Endothelial cell of umbilical vein (primary cell): ENCODE measurements around the gene VANGL2. TPM values are rescaled to one million over a fixed set of nuclear protein-coding genes. Genes with fewer than 3 reads are reported as not detected.

Experiments
- BruUV-seq: library from RNA; stranded (reverse); fragments of 400-500 nt; replicated peaks from 2 replicates; lab custom pipeline; 2021; lab: Mats Ljungman, UMichigan
- CTCF ChIA-PET: fragments of 300-600, 350-600 bp; sonication (Branson Sonifier 250); formaldehyde crosslinking; loops from one replicate; lab custom pipeline; 2021; ENCODE audit warnings: antibody characterized with exemption, inconsistent platforms; lab: Charles Lee
- POLR2A ChIA-PET: fragments of 300-600, 350-600 bp; sonication (Branson Sonifier 250); formaldehyde crosslinking; loops from one replicate; lab custom pipeline; 2021; ENCODE audit warnings: antibody characterized with exemption, inconsistent platforms; lab: Charles Lee
- DNase-seq: peaks from one replicate; pipeline ENCODE4 v3.0.0-alpha.2; 2011; ENCODE audit warnings: low read depth, low spot score
- FAIRE-seq: peaks from 2 replicates; lab custom pipeline; 2011; peaks lifted over from hg19 to GRCh38; lab: Jason Lieb, UNC
- H2AFZ ChIP-seq: 2 replicates; pipeline ENCODE4 v1.6.0; 2012; ENCODE audit warnings: low read depth, low read length, control low read depth, inconsistent platforms
- H3K27ac ChIP-seq: 2 replicates; pipeline ENCODE4 v1.5.1; 2011; ENCODE audit warnings: low read depth, mild to moderate bottlenecking, control low read depth, low read length, moderate library complexity; ENCODE audit not compliant: insufficient read depth
- H3K27me3 ChIP-seq, 2 experiments: 2 replicates each; pipeline versions ENCODE4 v1.6.0 to v1.6.1; 2011; ENCODE audit warnings: low read length in 2 of 2, mixed read lengths in 1 of 2; ENCODE audit not compliant: control insufficient read depth in 2 of 2, insufficient read depth in 2 of 2
- H3K36me3 ChIP-seq, 2 experiments: 2 replicates in 1 of 2; 3 replicates in 1 of 2; pipeline ENCODE4 v1.5.1; 2011; ENCODE audit warnings: low read length in 2 of 2, mild to moderate bottlenecking in 1 of 2, moderate library complexity in 1 of 2; ENCODE audit not compliant: control insufficient read depth in 2 of 2, insufficient read depth in 2 of 2; ENCODE audit errors: extremely low read depth in 1 of 2
- H3K4me1 ChIP-seq: 3 replicates; pipeline ENCODE4 v1.5.1; 2011; ENCODE audit warnings: mild to moderate bottlenecking, low read length; ENCODE audit not compliant: control insufficient read depth, insufficient read depth; ENCODE audit errors: extremely low read depth
- H3K4me2 ChIP-seq: 2 replicates; pipeline ENCODE4 v1.6.1; 2011; ENCODE audit warnings: low read length, control low read depth, mixed read lengths; ENCODE audit not compliant: insufficient read depth
- H3K4me3 ChIP-seq, 3 experiments: fragments of 200-600 bp in 1 of 3; sonication (generic), shearing (Covaris generic) in 1 of 3; replicated peaks in 1 of 3; 2 replicates each; pipeline ENCODE4 v1.5.1; 2011 to 2016; ENCODE audit warnings: control low read depth in 3 of 3, low read length in 3 of 3, mild to moderate bottlenecking in 2 of 3, inconsistent platforms in 1 of 3, low read depth in 1 of 3, moderate library complexity in 1 of 3; ENCODE audit not compliant: insufficient read depth in 1 of 3
- H3K79me2 ChIP-seq: 2 replicates; pipeline ENCODE4 v1.6.0; 2012; ENCODE audit warnings: low read length, inconsistent platforms; ENCODE audit not compliant: control insufficient read depth, insufficient read depth
- H3K9ac ChIP-seq: replicated peaks from 2 replicates; pipeline ENCODE3; 2011; ENCODE audit warnings: low read length, control low read depth; ENCODE audit not compliant: insufficient read depth; ENCODE audit errors: extremely low read depth
- H3K9me1 ChIP-seq: replicated peaks from 3 replicates; pipeline ENCODE4 v1.6.0; 2011; ENCODE audit warnings: mild to moderate bottlenecking, low read length; ENCODE audit not compliant: control insufficient read depth, insufficient read depth; ENCODE audit errors: extremely low read depth
- H3K9me3 ChIP-seq: replicated peaks from 2 replicates; pipeline ENCODE4 v1.5.1; 2012; ENCODE audit warnings: low read length, inconsistent platforms; ENCODE audit not compliant: control insufficient read depth, insufficient read depth
- H4K20me1 ChIP-seq: replicated peaks from 2 replicates; pipeline ENCODE3; 2011; ENCODE audit warnings: mild to moderate bottlenecking, low read length; ENCODE audit not compliant: control insufficient read depth, insufficient read depth; ENCODE audit errors: extremely low read depth
- EZH2 ChIP-seq: IDR thresholded peaks from 2 replicates; pipeline ENCODE4 v1.6.1; 2012; ENCODE audit warnings: borderline replicate concordance, low read depth, mild to moderate bottlenecking, moderate library complexity, low read length, inconsistent platforms; ENCODE audit not compliant: severe bottlenecking
- FOS ChIP-seq: IDR thresholded peaks from 2 replicates; pipeline ENCODE4 v1.6.1; 2011; ENCODE audit warnings: mild to moderate bottlenecking, low read length, moderate library complexity, borderline replicate concordance; ENCODE audit not compliant: insufficient read depth
- GATA2 ChIP-seq: IDR thresholded peaks from 2 replicates; pipeline ENCODE4 v1.7.0; 2011; ENCODE audit warnings: low read depth, mild to moderate bottlenecking, moderate library complexity, mixed read lengths, low read length; ENCODE audit not compliant: insufficient read length, insufficient read depth
- JUN ChIP-seq: IDR thresholded peaks from 2 replicates; pipeline ENCODE4 v1.6.1; 2011; ENCODE audit warnings: borderline replicate concordance, low read depth; ENCODE audit not compliant: insufficient read length, insufficient read depth
- MYC ChIP-seq: IDR thresholded peaks from one replicate; pipeline ENCODE4 v1.6.1; 2011; ENCODE audit warnings: mild to moderate bottlenecking, low read depth, low read length
- POLR2A ChIP-seq: IDR thresholded peaks from 2 replicates; pipeline ENCODE4 v1.6.1; 2012; ENCODE audit warnings: low read depth, mild to moderate bottlenecking, control low read depth, low read length
- POLR2AphosphoS5 ChIP-seq: IDR thresholded peaks from 2 replicates; pipeline ENCODE4 v1.6.1; 2012; ENCODE audit warnings: low read depth, mild to moderate bottlenecking, control low read depth, low read length, moderate library complexity; ENCODE audit not compliant: insufficient read depth
- dilution Hi-C: fragments of 300-500 bp; cut with MboI; formaldehyde crosslinking; loops from one replicate; pipeline ENCODE4 v1.15.0; 2019; ENCODE audit warnings: low sequenced_read_pairs; ENCODE audit not compliant: extremely low pct_ligation_motif_present
- intact Hi-C: fragments of 100-400 bp; cut with micrococcal nuclease; formaldehyde crosslinking; loops from one replicate; pipeline ENCODE4 v1.10.0; 2022
- polyA plus RNA-seq, 4 experiments: library from polyadenylated mRNA; depleted of rRNA in 3 of 4; stranded (reverse) in 3 of 4; unstranded in 1 of 4; fragments of >200 nt; gene quantifications; 2 replicates each; pipeline versions ENCODE4 v1.2.1 to v1.2.3, GENCODE V29; 2011 to 2012; ENCODE audit warnings: missing spikeins in 1 of 4
- total RNA-seq: library from RNA; stranded (reverse); gene quantifications from 2 replicates; pipeline ENCODE4 v1.2.3, GENCODE V29; 2021
- TF ChIP-seq, protein P1 (sequence below): IDR thresholded peaks from 2 replicates; pipeline ENCODE4 v1.6.1; 2011; ENCODE audit not compliant: insufficient read depth, insufficient read length
- TF ChIP-seq, protein P2 (sequence below), 2 donors: IDR thresholded peaks; 1 replicate in 1 of 2; 2 replicates in 1 of 2; pipeline ENCODE4 v1.5.1; 2011; ENCODE audit warnings: low read length in 2 of 2, mild to moderate bottlenecking in 2 of 2, moderate library complexity in 2 of 2, control low read depth in 1 of 2, inconsistent platforms in 1 of 2, low read depth in 1 of 2; ENCODE audit not compliant: insufficient read depth in 1 of 2; ENCODE audit errors: extremely low read depth in 1 of 2

Gene VANGL2
- total and polyA plus RNA-seq, 2 donors (not counting 3 experiments of a cell fraction or from before 2014, with no cell fraction given), result 0.01 TPM; not detected in 1

DNA sequence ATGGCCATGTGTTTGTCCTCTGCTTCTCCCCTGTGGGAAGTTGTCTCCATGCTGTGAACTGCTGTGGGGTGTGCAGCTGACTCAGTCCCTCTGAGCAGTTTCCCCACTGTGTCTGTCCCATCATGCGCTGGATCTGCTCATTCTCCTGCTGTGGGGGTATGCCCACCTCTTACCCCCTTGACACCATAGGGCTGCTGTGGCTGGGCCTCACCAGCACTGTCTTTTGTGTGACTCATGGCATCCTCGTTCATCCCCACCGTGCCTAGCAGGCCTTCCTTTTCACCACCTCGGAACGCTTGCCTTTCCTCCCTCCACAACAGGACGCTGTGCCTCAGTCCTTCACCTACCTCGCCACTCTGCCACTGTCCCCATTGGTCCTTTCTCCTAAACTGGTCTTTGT is 27.3 kb downstream of the VANGL2 start:
- dilution Hi-C loops, result no loop called here
- no peaks in the 10 kb centered on the region for H3K79me2 ChIP-seq
- DNase-seq, result no peak
- no peaks in the 10 kb centered on the region for H3K36me3 ChIP-seq
- no peak overlapping the region for H3K27ac ChIP-seq
- no peaks in the 10 kb centered on the region for H3K9me3 ChIP-seq
- no peaks in the 10 kb centered on the region for H4K20me1 ChIP-seq
- peaks cover 2 to 12% of the 10 kb centered on the region in 2 experiments for H3K27me3 ChIP-seq
- no peak for TF ChIP-seq MYC
- TF ChIP-seq, protein P1, sequence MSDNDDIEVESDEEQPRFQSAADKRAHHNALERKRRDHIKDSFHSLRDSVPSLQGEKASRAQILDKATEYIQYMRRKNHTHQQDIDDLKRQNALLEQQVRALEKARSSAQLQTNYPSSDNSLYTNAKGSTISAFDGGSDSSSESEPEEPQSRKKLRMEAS, result no peak
- no peak for TF ChIP-seq JUN
- TF ChIP-seq GATA2, result no peak
- no peak for TF ChIP-seq POLR2A
- TF ChIP-seq POLR2AphosphoS5, result no peak
- TF ChIP-seq FOS, result no peak
- TF ChIP-seq, protein P2, sequence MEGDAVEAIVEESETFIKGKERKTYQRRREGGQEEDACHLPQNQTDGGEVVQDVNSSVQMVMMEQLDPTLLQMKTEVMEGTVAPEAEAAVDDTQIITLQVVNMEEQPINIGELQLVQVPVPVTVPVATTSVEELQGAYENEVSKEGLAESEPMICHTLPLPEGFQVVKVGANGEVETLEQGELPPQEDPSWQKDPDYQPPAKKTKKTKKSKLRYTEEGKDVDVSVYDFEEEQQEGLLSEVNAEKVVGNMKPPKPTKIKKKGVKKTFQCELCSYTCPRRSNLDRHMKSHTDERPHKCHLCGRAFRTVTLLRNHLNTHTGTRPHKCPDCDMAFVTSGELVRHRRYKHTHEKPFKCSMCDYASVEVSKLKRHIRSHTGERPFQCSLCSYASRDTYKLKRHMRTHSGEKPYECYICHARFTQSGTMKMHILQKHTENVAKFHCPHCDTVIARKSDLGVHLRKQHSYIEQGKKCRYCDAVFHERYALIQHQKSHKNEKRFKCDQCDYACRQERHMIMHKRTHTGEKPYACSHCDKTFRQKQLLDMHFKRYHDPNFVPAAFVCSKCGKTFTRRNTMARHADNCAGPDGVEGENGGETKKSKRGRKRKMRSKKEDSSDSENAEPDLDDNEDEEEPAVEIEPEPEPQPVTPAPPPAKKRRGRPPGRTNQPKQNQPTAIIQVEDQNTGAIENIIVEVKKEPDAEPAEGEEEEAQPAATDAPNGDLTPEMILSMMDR (IDR thresholded peaks at IDR 0.05; ENCODE audit: extremely low read depth in 1 of 2, insufficient read depth in 1 of 2, low read depth in 1 of 2, low read length in 2 of 2), result no peak
- no peak for TF ChIP-seq EZH2
- ChIA-PET CTCF (no interaction called here), POLR2A (no interaction called here)
- H3K9me1 ChIP-seq, result no peaks in the 10 kb centered on the region
- H3K9ac ChIP-seq, result no peak overlapping the region
- no TSS peak for BruUV-seq
- no peak overlapping the region for H3K4me2 ChIP-seq
- no peaks in the 10 kb centered on the region for H3K4me1 ChIP-seq
- intact Hi-C loops, result loop anchor here (1.0 kb wide), 1 partner anchor 180 kb away; no protein-coding TSS in a partner anchor
- FAIRE-seq, result no peak
- no peak overlapping the region for H2AFZ ChIP-seq
- no peak overlapping the region for H3K4me3 ChIP-seq
